NCI-H345 treated with DMSO at 0.1 percent for 48 hours (cell line): ENCODE results near the gene B3GALT4.
"Not testable (repeated sequence)": the region's sequence is repeated elsewhere in the genome, so short reads cannot be mapped to it uniquely, and the experiment has no call there.

Experiments
- DNase-seq: peaks from one replicate; lab custom pipeline; 2025; ENCODE audit not compliant: unreplicated experiment; lab: John Stamatoyannopoulos, UW

B3GALT4 gene

GRCh38 chr6:33276864-33277662, at the start of gene B3GALT4:
Gene B3GALT4 (plus strand): TSS chr6:33277123. CDS start chr6:33277420, 297 bp downstream.
- DNase-seq: peak; percentile 61

GRCh38 chr6:33235221-33235634, 41.7 kb upstream of the B3GALT4 start:
- no peak for DNase-seq

GRCh38 chr6:33236328-33236727, 40.6 kb upstream of the B3GALT4 start:
- DNase-seq: no peak

- DNase-seq: no peak
Observed at GRCh38 chr6:33236852-33237251, 40.1 kb upstream of the B3GALT4 start.

GRCh38 chr6:33237741-33238140, 39.2 kb upstream of the B3GALT4 start:
- no peak for DNase-seq

GRCh38 chr6:33241968-33242367, 35.0 kb upstream of the B3GALT4 start:
- DNase-seq: no peak

GRCh38 chr6:33243476-33243875, 33.4 kb upstream of the B3GALT4 start:
- no peak for DNase-seq

- peak; percentile 70 for DNase-seq
Observed at GRCh38 chr6:33247977-33248642, 28.8 kb upstream of the B3GALT4 start.

- peak; percentile 70 for DNase-seq
Observed at GRCh38 chr6:33248643-33248931, 28.3 kb upstream of the B3GALT4 start.

GRCh38 chr6:33248932-33249731, 27.8 kb upstream of the B3GALT4 start:
- peak; percentile 95 for DNase-seq

- DNase-seq: no peak
Observed at GRCh38 chr6:33249732-33250630, 26.9 kb upstream of the B3GALT4 start.

GRCh38 chr6:33250731-33251130, 26.2 kb upstream of the B3GALT4 start:
- no peak for DNase-seq

GRCh38 chr6:33251395-33252012, 25.4 kb upstream of the B3GALT4 start:
- DNase-seq: no peak

GRCh38 chr6:33252759-33253158, 24.2 kb upstream of the B3GALT4 start:
- no peak for DNase-seq

GRCh38 chr6:33254591-33254990, 22.3 kb upstream of the B3GALT4 start:
- DNase-seq: no peak

GRCh38 chr6:33259032-33259431, 17.9 kb upstream of the B3GALT4 start:
- no peak for DNase-seq

- not testable (repeated sequence) for DNase-seq
Observed at GRCh38 chr6:33262490-33262889, 14.4 kb upstream of the B3GALT4 start.

GRCh38 chr6:33264015-33264414, 12.9 kb upstream of the B3GALT4 start:
- no peak for DNase-seq

- no peak for DNase-seq
Observed at GRCh38 chr6:33271117-33271467, 5.8 kb upstream of the B3GALT4 start.

GRCh38 chr6:33271468-33272274, 5.3 kb upstream of the B3GALT4 start, which contains the start of the genes RPS18 and VPS52:
Gene RPS18 (plus strand): TSS chr6:33272075. CDS start chr6:33272120, 45 bp downstream.
Gene VPS52 (minus strand): TSS chr6:33271876. CDS start chr6:33271675, 201 bp downstream.
- DNase-seq: peak; percentile 96
